A549 (cell line): ENCODE measurements around the gene FOXQ1. TPM values are rescaled to one million over a fixed set of nuclear protein-coding genes. Genes with fewer than 3 reads are reported as not detected.
A peak's percentile ranks its signal among the peaks of the same experiment; 100 is the strongest.

ENCODE experiments used
- ATAC-seq, 2 experiments: fragments of 200-7000 bp in 1 of 2; fragments of >200 bp in 1 of 2; cut with Nextera tagmentation in 1 of 2; cut with Tn5 transposase in 1 of 2; 3 replicates each; pipeline versions ENCODE4 v1.8.0 to v1.9.1; 2018 to 2020; ENCODE audit warnings: mild to moderate bottlenecking in 1 of 2, moderate library complexity in 1 of 2
- CTCF ChIA-PET: fragments of 300-600 bp; sonication (Branson Sonifier 250); formaldehyde crosslinking; extraction: SDS; loops from one replicate; lab custom pipeline; 2021; ENCODE audit warnings: antibody characterized with exemption, inconsistent platforms; lab: Yijun Ruan, JAX
- POLR2A ChIA-PET: fragments of 350-600 bp; formaldehyde crosslinking; extraction: SDS; loops from one replicate; lab custom pipeline; 2021; ENCODE audit warnings: antibody characterized with exemption, inconsistent platforms; lab: Yijun Ruan, JAX
- DNase-seq, 2 experiments: peaks; one replicate each; pipeline versions ENCODE4 v3.0.0 to v3.0.0-alpha.2; 2011 to 2016; ENCODE audit warnings: low read depth in 1 of 2, low spot score in 1 of 2
- FAIRE-seq: peaks from 2 replicates; lab custom pipeline; 2011; peaks lifted over from hg19 to GRCh38; lab: Jason Lieb, UNC
- H3K27ac ChIP-seq, 2 experiments: fragments of >200 bp; sonication (Bioruptor Twin); formaldehyde crosslinking; 3 replicates each; pipeline ENCODE4 v1.5.1; 2016 to 2017
- H3K4me1 ChIP-seq: fragments of >200 bp; sonication (Bioruptor Twin); formaldehyde crosslinking; 3 replicates; pipeline ENCODE4 v1.6.1; 2016
- H3K4me2 ChIP-seq: fragments of >200 bp; sonication (Bioruptor Twin); formaldehyde crosslinking; 3 replicates; pipeline ENCODE4 v1.6.1; 2016
- H3K4me3 ChIP-seq: fragments of >200 bp; sonication (Bioruptor Twin); formaldehyde crosslinking; 3 replicates; pipeline ENCODE4 v1.5.1; 2016
- H3K9me3 ChIP-seq: fragments of >200 bp; sonication (Bioruptor Twin); formaldehyde crosslinking; 3 replicates; pipeline ENCODE4 v1.6.1; 2016
- CBX2 ChIP-seq: fragments of 200-600 bp; sonication (generic); IDR thresholded peaks from 2 replicates; pipeline ENCODE4 v1.6.1; 2016; ENCODE audit warnings: low read depth, mild to moderate bottlenecking, borderline replicate concordance
- EHF ChIP-seq: fragments of 250-450 bp; sonication (Bioruptor Pico); IDR thresholded peaks from 2 replicates; pipeline ENCODE4 v1.5.0; 2020; ENCODE audit warnings: mild to moderate bottlenecking
- JUN ChIP-seq, 2 experiments: fragments of >200 bp; sonication (Bioruptor Twin); formaldehyde crosslinking; IDR thresholded peaks; 2 replicates in 1 of 2; 3 replicates in 1 of 2; pipeline ENCODE4 v1.6.1; 2016 to 2017
- JUNB ChIP-seq: fragments of >200 bp; sonication (Bioruptor Twin); formaldehyde crosslinking; IDR thresholded peaks from 2 replicates; pipeline ENCODE4 v1.6.1; 2016
- KDM1A ChIP-seq: fragments of 200-600 bp; sonication (generic); IDR thresholded peaks from 2 replicates; pipeline ENCODE4 v1.6.1; 2016; ENCODE audit warnings: low read depth, mild to moderate bottlenecking
- MAFK ChIP-seq: fragments of 450-650 bp; IDR thresholded peaks from 2 replicates; pipeline ENCODE4 v1.6.1; 2014; ENCODE audit not compliant: partially characterized antibody
- MAZ ChIP-seq: fragments of 150-350 bp; IDR thresholded peaks from 2 replicates; pipeline ENCODE4 v1.6.1; 2014; ENCODE audit warnings: antibody characterized with exemption, low read depth, low read length, borderline replicate concordance
- NFE2L2 ChIP-seq: fragments of 150-350 bp; conservative IDR thresholded peaks from 2 replicates; pipeline ENCODE4 v1.6.1; 2014; ENCODE audit warnings: low read length
- NR3C1 ChIP-seq: fragments of >200 bp; sonication (Bioruptor Twin); formaldehyde crosslinking; IDR thresholded peaks from 3 replicates; pipeline ENCODE4 v1.6.1; 2017
- POLR2AphosphoS2 ChIP-seq: conservative IDR thresholded peaks from 2 replicates; pipeline ENCODE4 v1.6.1; 2012; ENCODE audit warnings: low read length, improper control_type of control experiment, inconsistent platforms
- RAD21 ChIP-seq, 2 experiments: fragments of >200 bp in 1 of 2; sonication (Bioruptor Twin) in 1 of 2; formaldehyde crosslinking in 1 of 2; IDR thresholded peaks in 1 of 2; conservative IDR thresholded peaks in 1 of 2; 2 replicates in 1 of 2; 3 replicates in 1 of 2; pipeline ENCODE4 v1.6.1; 2012 to 2018; ENCODE audit warnings: inconsistent platforms in 1 of 2
- RARB ChIP-seq: fragments of 250-450 bp; sonication (Bioruptor Pico); IDR thresholded peaks from 2 replicates; pipeline ENCODE4 v1.8.0; 2021; ENCODE audit warnings: mild to moderate bottlenecking, moderate library complexity
- RFX5 ChIP-seq: fragments of 450-650 bp; IDR thresholded peaks from 2 replicates; pipeline ENCODE4 v1.7.1; 2014; ENCODE audit warnings: antibody characterized with exemption, mild to moderate bottlenecking, moderate library complexity
- SMC3 ChIP-seq: fragments of >200 bp; sonication (Bioruptor Twin); formaldehyde crosslinking; IDR thresholded peaks from 3 replicates; pipeline ENCODE4 v1.6.1; 2018; ENCODE audit warnings: inconsistent platforms
- SREBF2 ChIP-seq: fragments of 450-650 bp; IDR thresholded peaks from 2 replicates; pipeline ENCODE4 v1.6.1; 2014; ENCODE audit warnings: mild to moderate bottlenecking, moderate library complexity
- ZFP36 ChIP-seq: fragments of 450-650 bp; IDR thresholded peaks from 2 replicates; pipeline ENCODE4 v1.6.1; 2014; ENCODE audit warnings: borderline replicate concordance; ENCODE audit not compliant: partially characterized antibody
- WGBS: methylation state at CpG from one replicate; pipeline ENCODE4 v1.1.6; 2017; ENCODE audit errors: missing lambda C conversion rate; 5-methylcytosine and 5-hydroxymethylcytosine counted together
- polyA plus RNA-seq, 4 experiments: library from polyadenylated mRNA; depleted of rRNA in 3 of 4; stranded (reverse); fragments of >200 nt; fragmentation: RNase III in 1 of 4; extraction: RNeasy Plus Mini Kit Qiagen cat#74134 plus additional on column Dnase treatment in 1 of 4; gene quantifications; 2 replicates in 3 of 4; 3 replicates in 1 of 4; pipeline ENCODE4 v1.2.3, GENCODE V29; 2011 to 2017
- TF ChIP-seq, protein P1 (sequence below): fragments of 250-450 bp; sonication (Bioruptor Pico); IDR thresholded peaks from 2 replicates; pipeline ENCODE4 v1.5.0; 2020; ENCODE audit warnings: low read depth, mild to moderate bottlenecking, moderate library complexity
- TF ChIP-seq, protein P2 (sequence below): IDR thresholded peaks from 2 replicates; pipeline ENCODE4 v1.6.1; 2012
- TF ChIP-seq, protein P3 (sequence below): IDR thresholded peaks from 2 replicates; pipeline ENCODE4 v1.6.1; 2012; ENCODE audit warnings: low read depth, borderline replicate concordance

Gene FOXQ1
- polyA plus RNA-seq, 2 of the 4 experiments (the other 2 are of a cell fraction) = 3.5 to 3.6 TPM

DNA sequence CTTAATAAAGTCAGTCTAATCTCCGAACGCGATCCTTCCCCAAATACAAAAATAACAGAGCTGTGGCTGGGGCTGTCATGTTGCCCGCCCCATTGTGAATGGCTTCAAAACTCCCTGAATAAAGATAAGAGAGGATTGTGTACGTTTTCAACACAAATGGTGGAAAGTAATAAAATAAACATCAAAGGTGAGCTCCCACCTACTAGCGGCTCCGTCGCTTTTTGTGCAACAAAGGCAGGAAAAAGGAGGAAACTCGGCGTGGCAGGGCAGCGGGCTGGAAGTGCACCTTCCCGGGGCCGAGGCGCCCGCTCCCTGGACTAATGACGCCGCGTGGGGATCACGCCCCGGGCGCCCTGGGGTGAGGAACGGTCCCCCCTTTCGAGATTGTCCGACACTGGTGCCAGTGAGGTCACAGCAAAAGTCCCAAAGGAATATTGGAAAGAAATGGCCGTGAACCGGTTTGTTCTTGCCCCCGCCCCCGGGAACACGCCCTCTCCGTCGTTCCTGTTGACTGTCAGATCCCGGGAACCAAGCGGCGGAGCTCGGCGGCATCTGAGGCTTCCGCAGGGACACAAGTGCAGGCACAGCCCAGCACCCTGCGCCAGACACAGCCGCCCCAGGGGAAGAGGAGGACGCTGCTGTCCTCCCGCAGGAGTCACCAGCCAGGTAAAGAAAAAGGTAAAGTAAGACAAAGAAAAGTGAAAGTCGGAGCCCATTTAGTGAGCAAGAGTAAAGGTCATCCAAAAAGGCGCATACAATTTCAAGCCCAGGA lies 1.1 kb upstream of the FOXQ1 start (continued):
- TF ChIP-seq, protein P1, sequence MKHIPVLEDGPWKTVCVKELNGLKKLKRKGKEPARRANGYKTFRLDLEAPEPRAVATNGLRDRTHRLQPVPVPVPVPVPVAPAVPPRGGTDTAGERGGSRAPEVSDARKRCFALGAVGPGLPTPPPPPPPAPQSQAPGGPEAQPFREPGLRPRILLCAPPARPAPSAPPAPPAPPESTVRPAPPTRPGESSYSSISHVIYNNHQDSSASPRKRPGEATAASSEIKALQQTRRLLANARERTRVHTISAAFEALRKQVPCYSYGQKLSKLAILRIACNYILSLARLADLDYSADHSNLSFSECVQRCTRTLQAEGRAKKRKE = no peak
- TF ChIP-seq SREBF2 = no peak

DNA sequence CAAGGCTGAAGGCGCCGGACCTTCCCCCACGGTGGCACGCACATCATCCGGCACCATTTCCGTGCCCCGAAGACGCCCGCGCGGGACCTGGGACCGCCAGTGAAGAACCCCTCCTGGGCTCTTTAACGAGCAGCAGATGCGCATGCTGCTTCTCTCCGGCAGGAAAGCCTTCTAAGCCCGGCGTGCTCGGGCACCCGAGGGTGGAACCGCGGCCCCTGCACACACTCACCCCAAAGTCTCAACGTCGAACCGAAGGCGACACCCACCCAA lies 240 bp downstream of the FOXQ1 start:
- peak; percentile 20 to 46; a peak in 4 of 6 replicates for ATAC-seq
- H3K27ac ChIP-seq = peak overlapping the region; percentile 79 to 91
- H3K4me3 ChIP-seq = peak overlapping the region; percentile 64

DNA sequence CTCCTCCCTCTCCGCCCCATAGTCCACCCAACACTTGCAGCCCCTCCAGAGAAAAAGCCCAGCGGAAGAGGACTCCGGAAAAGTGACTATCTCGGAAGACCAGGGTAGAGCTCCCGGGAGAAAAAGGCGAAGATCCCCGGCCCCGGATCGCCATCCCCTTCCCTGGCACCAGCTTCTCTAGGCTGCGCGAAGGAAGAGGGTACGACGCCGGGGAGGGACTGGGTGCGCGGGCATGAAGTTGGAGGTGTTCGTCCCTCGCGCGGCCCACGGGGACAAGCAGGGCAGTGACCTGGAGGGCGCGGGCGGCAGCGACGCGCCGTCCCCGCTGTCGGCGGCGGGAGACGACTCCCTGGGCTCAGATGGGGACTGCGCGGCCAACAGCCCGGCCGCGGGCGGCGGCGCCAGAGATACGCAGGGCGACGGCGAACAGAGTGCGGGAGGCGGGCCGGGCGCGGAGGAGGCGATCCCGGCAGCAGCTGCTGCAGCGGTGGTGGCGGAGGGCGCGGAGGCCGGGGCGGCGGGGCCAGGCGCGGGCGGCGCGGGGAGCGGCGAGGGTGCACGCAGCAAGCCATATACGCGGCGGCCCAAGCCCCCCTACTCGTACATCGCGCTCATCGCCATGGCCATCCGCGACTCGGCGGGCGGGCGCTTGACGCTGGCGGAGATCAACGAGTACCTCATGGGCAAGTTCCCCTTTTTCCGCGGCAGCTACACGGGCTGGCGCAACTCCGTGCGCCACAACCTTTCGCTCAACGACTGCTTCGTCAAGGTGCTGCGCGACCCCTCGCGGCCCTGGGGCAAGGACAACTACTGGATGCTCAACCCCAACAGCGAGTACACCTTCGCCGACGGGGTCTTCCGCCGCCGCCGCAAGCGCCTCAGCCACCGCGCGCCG lies 822 bp downstream of the FOXQ1 start:
- TF ChIP-seq JUN (IDR thresholded peaks at IDR 0.05) (peak in 1 of 2 experiments; percentile 30; a peak in 1 of 5 replicates), RFX5 (no peak)
- peak overlapping the region; percentile 70 for H3K4me2 ChIP-seq
- DNase-seq (peak in 1 of 2 experiments; percentile 44), ATAC-seq (peak; percentile 16 to 34; a peak in 5 of 6 replicates), FAIRE-seq (no peak)
- H3K4me1 ChIP-seq = peaks cover 12% of the 10 kb centered on the region
- peak overlapping the region; percentile 64 for H3K4me3 ChIP-seq
- H3K27ac ChIP-seq = peak overlapping the region; percentile 79 to 91
- ChIA-PET CTCF (interaction anchor here (0.5 to 4.8 kb wide), 19 partner anchors 10 to 515 kb away, joined by 3 to 26 read pairs (median 4); no protein-coding TSS in a partner anchor), POLR2A (interaction anchor here (0.6 to 3.2 kb wide), 8 partner anchors 13 to 399 kb away, joined by 3 to 26 read pairs (median 4); no protein-coding TSS in a partner anchor)
- H3K9me3 ChIP-seq = no peaks in the 10 kb centered on the region
- 2% methylated on average over 23 of the region's 109 CpGs for WGBS

More for the DNA sequence above, 240 bp downstream of the FOXQ1 start:
- 0 out of 5 replicates have a peak, but pooled peaks of 1 of the 2 experiments have one; percentile 39 for TF ChIP-seq JUN (IDR thresholded peaks at IDR 0.05)
- TF ChIP-seq KDM1A = no peak
- WGBS = 2% methylated on average over 10 of the region's 25 CpGs
- no peaks in the 10 kb centered on the region for H3K9me3 ChIP-seq
- peak overlapping the region; percentile 70 for H3K4me2 ChIP-seq
- DNase-seq = no peak
- H3K4me1 ChIP-seq = peaks cover 12% of the 10 kb centered on the region
- CTCF ChIA-PET = interaction anchor here (1.2 to 4.8 kb wide), 10 partner anchors 13 to 514 kb away, joined by 3 to 26 read pairs (median 6); no protein-coding TSS in a partner anchor
- no peak for FAIRE-seq
- POLR2A ChIA-PET = interaction anchor here (0.6 to 3.2 kb wide), 11 partner anchors 13 to 476 kb away, joined by 3 to 26 read pairs (median 4); no protein-coding TSS in a partner anchor

DNA sequence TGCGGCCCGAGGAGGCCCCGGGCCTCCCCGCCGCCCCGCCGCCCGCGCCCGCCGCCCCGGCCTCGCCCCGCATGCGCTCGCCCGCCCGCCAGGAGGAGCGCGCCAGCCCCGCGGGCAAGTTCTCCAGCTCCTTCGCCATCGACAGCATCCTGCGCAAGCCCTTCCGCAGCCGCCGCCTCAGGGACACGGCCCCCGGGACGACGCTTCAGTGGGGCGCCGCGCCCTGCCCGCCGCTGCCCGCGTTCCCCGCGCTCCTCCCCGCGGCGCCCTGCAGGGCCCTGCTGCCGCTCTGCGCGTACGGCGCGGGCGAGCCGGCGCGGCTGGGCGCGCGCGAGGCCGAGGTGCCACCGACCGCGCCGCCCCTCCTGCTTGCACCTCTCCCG lies 1.5 kb downstream of the FOXQ1 start:
- peaks cover 12% of the 10 kb centered on the region for H3K4me1 ChIP-seq
- ATAC-seq (0 out of 6 replicates have a peak, but pooled peaks of 1 of the 2 experiments have one; percentile 4), DNase-seq (no peak), FAIRE-seq (no peak)
- H3K27ac ChIP-seq = peak overlapping the region; percentile 79 to 91
- peak overlapping the region; percentile 70 for H3K4me2 ChIP-seq
- H3K9me3 ChIP-seq = no peaks in the 10 kb centered on the region
- no peak for TF ChIP-seq NR3C1
- TF ChIP-seq, protein P2, sequence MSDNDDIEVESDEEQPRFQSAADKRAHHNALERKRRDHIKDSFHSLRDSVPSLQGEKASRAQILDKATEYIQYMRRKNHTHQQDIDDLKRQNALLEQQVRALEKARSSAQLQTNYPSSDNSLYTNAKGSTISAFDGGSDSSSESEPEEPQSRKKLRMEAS = 0 out of 2 replicates have a peak, but pooled peaks have one; percentile 7
- peak overlapping the region; percentile 64 for H3K4me3 ChIP-seq
- CTCF ChIA-PET = interaction anchor here (0.5 to 4.8 kb wide), 18 partner anchors 9 to 515 kb away, joined by 3 to 26 read pairs (median 4); no protein-coding TSS in a partner anchor
- POLR2A ChIA-PET = interaction anchor here (0.8 to 3.2 kb wide), 5 partner anchors 12 to 400 kb away, joined by 3 to 26 read pairs (median 3); no protein-coding TSS in a partner anchor
- WGBS = no CpG with 5 or more reads among the region's 64 CpGs

DNA sequence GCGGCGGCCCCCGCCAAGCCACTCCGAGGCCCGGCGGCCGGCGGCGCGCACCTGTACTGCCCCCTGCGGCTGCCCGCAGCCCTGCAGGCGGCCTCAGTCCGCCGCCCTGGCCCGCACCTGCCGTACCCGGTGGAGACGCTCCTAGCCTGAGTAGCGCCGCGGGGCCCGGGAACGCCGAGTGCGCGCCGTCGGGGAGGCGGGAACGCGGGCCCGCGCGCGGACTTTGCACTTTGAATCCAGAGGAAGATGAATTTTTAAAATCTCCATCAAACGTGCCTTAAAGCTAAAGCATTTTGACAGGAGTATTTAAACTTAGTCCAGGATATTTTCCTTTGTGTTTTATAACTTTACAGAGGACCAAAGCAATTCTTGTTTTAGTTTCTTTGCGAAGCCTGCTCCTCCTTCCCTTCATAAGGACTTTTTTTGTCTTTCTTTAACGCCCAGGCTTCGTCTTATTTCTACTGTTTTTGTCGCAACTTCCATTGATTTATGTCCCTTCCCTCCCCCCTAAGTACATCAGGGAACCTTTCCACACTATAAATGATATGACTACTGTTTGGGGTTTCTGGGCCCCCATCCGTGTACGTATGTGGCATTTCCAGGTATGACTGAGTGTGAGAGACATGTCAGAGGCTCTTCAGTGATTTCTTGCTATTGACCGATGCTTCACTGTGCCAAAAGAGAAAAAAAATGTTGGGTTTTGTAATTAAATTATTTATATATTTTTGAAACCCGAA lies 2.0 kb downstream of the FOXQ1 start:
- POLR2A ChIA-PET = no interaction called here
- ATAC-seq (peak; percentile 56 to 65), FAIRE-seq (no peak), DNase-seq (peak in 1 of 2 experiments; percentile 59)
- H3K27ac ChIP-seq = peak overlapping the region; percentile 79 to 91
- peak overlapping the region; percentile 64 for H3K4me3 ChIP-seq
- CTCF ChIA-PET = interaction anchor here (0.7 to 4.8 kb wide), 11 partner anchors 10 to 516 kb away, joined by 3 to 26 read pairs (median 4); no protein-coding TSS in a partner anchor
- H3K9me3 ChIP-seq = no peaks in the 10 kb centered on the region
- peaks cover 12% of the 10 kb centered on the region for H3K4me1 ChIP-seq
- H3K4me2 ChIP-seq = peak overlapping the region; percentile 70
- WGBS = 25% methylated on average over 16 of the region's 45 CpGs
- TF ChIP-seq, protein P3, sequence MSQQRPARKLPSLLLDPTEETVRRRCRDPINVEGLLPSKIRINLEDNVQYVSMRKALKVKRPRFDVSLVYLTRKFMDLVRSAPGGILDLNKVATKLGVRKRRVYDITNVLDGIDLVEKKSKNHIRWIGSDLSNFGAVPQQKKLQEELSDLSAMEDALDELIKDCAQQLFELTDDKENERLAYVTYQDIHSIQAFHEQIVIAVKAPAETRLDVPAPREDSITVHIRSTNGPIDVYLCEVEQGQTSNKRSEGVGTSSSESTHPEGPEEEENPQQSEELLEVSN = no peak
- TF ChIP-seq MAFK = no peak
- TF ChIP-seq NFE2L2 = no peak
- no peak for TF ChIP-seq ZFP36
- no peak for TF ChIP-seq POLR2AphosphoS2
- TF ChIP-seq MAZ = no peak
- no peak for TF ChIP-seq JUNB
- TF ChIP-seq RARB (CRISPR knock-in tag) = no peak
- TF ChIP-seq RAD21 (conservative IDR thresholded peaks at IDR 0.05 in 1 of 2, IDR thresholded peaks at IDR 0.05 in 1 of 2) = peak; percentile 18 to 62; a peak in 4 of 5 replicates
- no peak for TF ChIP-seq CBX2
- TF ChIP-seq SMC3 = peak; percentile 61
- no peak for TF ChIP-seq EHF
